ENCODE measurements around the gene ARID2.

ARID2 gene

DNA sequence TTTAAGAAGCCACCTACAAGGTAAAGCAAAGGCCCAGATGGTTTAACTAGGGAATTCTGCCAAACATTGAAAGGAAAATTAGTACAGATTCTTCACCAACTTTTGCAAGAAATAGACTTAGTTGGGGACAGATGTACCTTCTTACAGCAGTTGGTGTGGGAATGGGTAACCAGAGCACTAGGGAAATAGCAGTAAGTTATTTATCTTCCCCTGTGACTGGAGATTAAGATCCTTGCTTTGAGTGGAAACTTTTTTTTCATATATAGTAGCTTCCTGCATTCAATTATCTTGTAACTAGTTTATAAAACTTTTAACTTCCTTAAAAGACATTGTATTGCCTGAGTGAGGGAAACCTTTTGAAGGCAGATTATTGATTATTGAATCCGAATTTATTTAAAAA lies 44.2 kb downstream of the ARID2 start:
- no peak for DNase-seq

- DNase-seq: no peak
These were observed 45.1 kb downstream of the ARID2 start for GRCh38 chr12:45774508-45775162.

- no peak for DNase-seq
These were observed 46.0 kb downstream of the ARID2 start for GRCh38 chr12:45775465-45775864.

GRCh38 chr12:45775964-45776363 lies 46.5 kb downstream of the ARID2 start:
- no peak for DNase-seq

GRCh38 chr12:45779936-45780335 lies 50.4 kb downstream of the ARID2 start:
- DNase-seq: no peak

DNA sequence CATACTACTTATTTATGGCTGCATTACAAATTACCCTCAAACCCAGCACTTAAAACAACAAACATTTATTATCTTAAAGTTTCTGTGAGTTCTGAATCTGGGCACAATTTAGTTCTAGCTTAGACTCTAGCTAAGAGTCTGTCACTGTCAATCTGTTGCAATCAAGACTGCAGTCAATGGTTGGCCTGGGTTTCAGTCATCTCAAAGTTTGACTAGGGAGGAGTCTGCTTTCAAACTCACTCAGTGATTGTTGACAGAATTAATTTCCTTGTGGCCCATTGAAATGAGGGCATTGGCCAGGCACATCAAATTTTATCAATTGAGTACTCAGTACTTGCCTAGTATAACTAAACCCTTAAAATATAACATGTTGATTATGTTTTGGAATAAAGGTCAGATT lies 51.6 kb downstream of the ARID2 start:
- DNase-seq: no peak

DNA sequence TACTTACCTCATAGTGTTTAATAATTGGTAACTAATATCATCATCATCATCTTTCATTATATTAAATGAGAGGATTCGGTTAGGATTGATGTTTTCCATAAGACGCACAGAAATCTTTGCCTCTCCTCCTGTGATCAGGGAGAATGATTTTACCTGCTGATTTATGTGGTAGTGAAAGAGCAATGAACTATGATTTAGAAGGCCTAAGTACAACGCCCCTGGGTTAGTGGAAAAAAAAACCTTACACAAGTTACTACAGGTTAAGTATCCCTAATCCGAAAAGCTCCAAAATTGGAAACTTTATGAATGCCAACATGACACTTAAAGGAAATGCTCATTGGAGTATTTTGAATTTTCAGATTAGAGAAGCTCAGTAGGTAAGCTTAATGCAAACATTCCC lies 55.8 kb downstream of the ARID2 start:
- DNase-seq: no peak

GRCh38 chr12:45789025-45789424 lies 59.5 kb downstream of the ARID2 start:
- no peak for DNase-seq

DNA sequence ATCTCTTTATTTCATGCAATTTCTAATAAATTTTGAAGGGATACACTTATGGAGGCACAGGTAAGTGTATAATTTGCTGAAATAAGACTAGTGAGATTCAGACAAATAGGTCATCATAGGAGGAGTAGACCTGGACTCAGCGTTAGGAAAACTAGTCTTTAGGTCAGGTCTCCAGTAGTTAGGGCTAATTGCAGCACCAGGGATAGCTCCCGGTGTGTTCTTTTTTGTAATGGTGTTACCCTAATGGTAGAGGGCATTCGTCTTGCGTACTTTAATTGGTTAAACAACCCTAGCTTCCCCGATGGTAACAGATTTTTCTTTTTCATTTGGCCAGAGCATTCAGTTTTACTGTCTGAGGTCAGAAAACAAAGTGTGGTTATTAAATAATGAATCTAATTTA lies 64.9 kb downstream of the ARID2 start:
- no peak for DNase-seq

- no peak for DNase-seq
These were observed 72.1 kb downstream of the ARID2 start for GRCh38 chr12:45801625-45802024.

- DNase-seq: no peak
These were observed 73.6 kb downstream of the ARID2 start for GRCh38 chr12:45803111-45803510.

GRCh38 chr12:45816652-45817051 lies 87.1 kb downstream of the ARID2 start:
- DNase-seq: no peak

DNA sequence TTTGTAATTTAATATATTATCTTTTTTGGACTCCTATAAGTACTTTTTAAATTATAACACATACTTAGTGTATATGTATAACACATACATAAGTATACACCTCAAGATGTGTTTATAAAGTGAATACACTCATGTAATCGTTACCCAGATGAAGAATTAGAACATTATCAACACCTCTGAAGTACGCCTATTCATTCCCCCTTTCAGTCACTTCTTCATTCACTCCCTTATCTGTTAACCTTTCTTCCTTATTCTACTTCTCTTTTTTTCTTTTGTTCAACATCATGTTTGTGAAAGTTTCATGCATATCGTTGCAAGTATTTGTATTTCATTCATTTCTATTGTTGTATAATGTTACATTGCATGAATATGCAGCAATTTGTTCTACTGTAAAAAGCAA lies 98.5 kb downstream of the ARID2 start:
- DNase-seq: no peak

DNA sequence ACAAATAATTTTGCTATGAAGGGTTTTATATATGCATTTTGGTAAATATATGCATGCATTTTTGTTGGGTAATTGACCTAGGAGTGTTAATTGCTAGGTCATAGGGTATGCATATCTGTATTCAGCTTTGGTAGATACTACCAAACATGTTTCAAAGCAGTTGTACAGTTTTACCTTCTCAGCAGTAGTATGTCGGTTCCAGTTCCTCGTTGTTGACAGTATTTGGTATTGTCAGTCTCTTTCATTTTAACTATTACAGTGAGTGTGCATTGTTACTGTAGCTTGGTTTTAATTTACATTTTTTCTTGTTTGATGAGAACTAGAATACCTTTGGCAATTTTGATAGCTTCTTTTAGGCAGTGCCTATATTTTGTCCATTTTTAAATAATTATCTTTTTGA lies 98.9 kb downstream of the ARID2 start:
- no peak for DNase-seq

DNA sequence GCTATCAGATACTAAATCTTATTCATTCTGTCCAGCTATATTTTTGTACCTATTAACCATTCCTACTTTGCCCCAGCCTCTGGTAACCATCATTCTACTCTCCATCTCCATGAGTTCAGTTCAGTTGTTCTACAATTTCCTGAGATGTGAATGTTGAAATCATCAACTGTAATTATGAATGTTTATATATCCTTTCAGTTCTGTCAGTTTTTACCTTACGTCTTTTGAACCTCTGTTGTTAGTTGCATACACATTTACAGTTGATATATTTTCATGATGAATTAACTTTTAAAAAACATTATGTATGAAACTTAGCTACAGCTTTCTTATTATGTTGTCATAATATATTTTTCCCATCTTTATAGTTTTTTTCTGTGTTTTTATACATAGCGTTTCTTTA lies 102.1 kb downstream of the ARID2 start:
- DNase-seq: no peak

- DNase-seq: no peak
These were observed 103.9 kb downstream of the ARID2 start for GRCh38 chr12:45833401-45833800.

DNA sequence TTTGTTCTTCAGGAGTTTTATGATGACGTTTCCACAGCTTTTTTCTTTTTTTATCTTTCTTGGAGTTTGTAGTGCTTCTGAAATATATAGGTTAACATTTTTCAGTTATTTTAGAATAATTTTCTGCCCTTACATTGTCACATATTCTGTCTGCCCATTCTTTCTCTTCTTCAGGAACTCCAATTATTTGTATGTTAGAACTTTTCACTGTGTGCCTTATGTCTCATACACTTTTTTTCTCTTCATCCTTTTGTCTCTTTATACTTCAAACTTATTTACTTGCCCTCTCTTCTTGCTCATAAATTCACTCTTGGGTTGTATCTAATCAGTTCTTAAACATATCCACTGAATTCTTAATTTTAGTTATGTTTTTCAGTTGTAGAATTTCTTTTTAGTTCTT lies 105.3 kb downstream of the ARID2 start:
- no peak for DNase-seq

GRCh38 chr12:45839917-45840316 lies 110.4 kb downstream of the ARID2 start:
- DNase-seq: no peak

- DNase-seq: no peak
These were observed 119.8 kb downstream of the ARID2 start for GRCh38 chr12:45849289-45849688.

- no peak for DNase-seq
These were observed 120.8 kb downstream of the ARID2 start for GRCh38 chr12:45850302-45850701.

DNA sequence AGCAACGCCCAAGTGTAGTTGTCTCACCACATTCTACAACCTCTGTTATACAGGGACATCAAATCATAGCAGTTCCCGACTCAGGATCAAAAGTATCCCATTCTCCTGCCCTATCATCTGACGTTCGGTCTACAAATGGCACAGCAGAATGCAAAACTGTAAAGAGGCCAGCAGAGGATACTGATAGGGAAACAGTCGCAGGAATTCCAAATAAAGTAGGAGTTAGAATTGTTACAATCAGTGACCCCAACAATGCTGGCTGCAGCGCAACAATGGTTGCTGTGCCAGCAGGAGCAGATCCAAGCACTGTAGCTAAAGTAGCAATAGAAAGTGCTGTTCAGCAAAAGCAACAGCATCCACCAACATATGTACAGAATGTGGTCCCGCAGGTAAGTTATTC lies 123.0 kb downstream of the ARID2 start:
- no peak for DNase-seq

DNA sequence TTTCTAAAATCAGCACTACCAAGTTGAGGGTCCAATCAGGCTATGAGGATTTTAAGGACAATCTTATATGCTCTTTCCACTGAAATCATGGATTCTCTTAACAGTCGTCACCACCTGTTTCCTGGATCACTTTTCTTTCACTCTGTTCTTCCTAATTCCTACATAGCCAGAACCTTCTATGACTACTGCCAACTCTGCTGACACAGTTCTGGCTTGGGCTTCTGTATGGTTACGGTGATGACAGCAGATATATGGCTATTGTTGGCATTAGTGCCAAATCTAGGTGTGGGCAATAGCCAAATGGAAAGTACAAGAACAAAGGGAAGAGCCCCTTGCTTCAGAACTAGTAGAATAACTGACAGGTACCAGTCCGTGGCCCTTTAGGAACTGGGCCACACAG lies 124.0 kb downstream of the ARID2 start:
- DNase-seq: no peak

DNA sequence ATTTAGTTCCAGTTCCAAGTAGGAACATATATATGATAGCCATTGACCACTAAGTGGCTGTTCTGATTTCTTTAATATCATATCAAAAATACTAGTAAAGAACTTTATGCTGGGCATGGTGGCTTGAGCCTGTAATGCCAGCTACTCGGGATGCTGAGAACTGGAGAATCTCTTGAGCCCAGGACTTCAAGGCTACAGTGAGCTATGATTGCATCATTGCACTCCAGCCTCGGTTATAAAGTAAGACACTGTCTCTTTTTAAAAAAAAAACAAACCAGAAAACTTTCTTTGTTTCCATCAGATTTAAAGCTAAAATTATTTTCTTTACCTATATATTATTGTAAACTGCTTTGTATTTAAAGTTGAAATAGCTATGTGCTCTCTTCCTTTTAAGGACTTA lies 133.8 kb downstream of the ARID2 start:
- DNase-seq: no peak

DNA sequence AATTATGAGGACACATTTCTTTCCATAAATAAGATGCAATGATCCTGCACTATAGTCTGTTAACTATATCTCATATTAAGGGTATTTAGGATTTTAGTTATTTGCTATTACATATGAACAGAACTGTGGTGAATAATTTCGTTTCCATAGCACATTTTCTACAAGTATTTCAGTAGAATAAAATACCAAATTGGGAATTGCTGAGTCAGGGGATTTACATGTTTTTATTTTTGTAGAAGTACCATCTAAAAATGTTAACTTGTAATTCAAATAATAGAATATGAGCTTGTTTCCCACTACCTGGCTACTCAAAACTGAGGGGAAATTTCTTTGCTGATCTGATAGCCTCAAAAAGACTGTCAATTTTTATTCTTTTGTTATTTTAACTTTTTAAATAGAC lies 136.8 kb downstream of the ARID2 start:
- no peak for DNase-seq

DNA sequence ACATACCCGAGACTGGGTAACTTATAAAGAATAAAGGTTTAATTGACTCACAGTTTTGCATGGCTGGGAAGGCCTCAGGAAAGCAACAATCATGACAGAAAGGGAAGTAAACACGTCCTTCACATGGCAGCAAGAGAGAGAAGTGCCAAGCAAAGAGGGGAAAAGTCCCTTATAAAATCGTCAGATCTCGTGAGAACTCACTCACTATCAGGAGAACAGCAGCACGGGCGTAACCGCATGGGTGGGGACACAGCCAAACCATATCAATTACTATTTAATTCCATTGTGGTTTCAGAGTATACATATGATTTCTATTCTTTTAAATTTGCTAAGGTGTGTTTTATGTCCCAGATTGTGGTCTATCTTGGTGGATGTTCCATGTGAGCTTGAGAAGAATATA lies 142.9 kb downstream of the ARID2 start:
- no peak for DNase-seq

GRCh38 chr12:45877069-45877468 lies 147.6 kb downstream of the ARID2 start:
- no peak for DNase-seq
